OCI-LY7 (cell line): Measurements from ENCODE around the gene TECPR2.
"Not testable (repeated sequence)": the region's sequence is repeated elsewhere in the genome, so short reads cannot be mapped to it uniquely, and the experiment has no call there.

Experiments
- CTCF ChIP-seq: fragments of 200-600 bp; sonication (generic); conservative IDR thresholded peaks from 2 replicates; pipeline ENCODE4 v1.5.1; 2014; ENCODE audit warnings: mild to moderate bottlenecking, antibody characterized with exemption, low read length, moderate library complexity, mixed read lengths
- EZH2phosphoT487 ChIP-seq: fragments of 200-600 bp; sonication (generic); IDR thresholded peaks from 2 replicates; pipeline ENCODE4 v1.6.1; 2018; ENCODE audit warnings: low read depth, borderline replicate concordance, mild to moderate bottlenecking, mixed run types, antibody characterized with exemption, low read length, moderate library complexity, mixed read lengths

GRCh38 chr14:102550927-102551401 lies 188.2 kb downstream of the TECPR2 start:
- TF ChIP-seq CTCF, EZH2phosphoT487: not testable (repeated sequence)
